GM18873 (cell line): ENCODE measurements around the gene GSPT1.
"Not testable (repeated sequence)": the region's sequence is repeated elsewhere in the genome, so short reads cannot be mapped to it uniquely, and the experiment has no call there.

Experiments used
- ATAC-seq: cut with Tn5 transposase; IDR thresholded peaks from one replicate; pipeline ENCODE4 v1.9.1; 2021; ENCODE audit warnings: mild to moderate bottlenecking, moderate library complexity, moderate number of reproducible peaks; ENCODE audit not compliant: unreplicated experiment, low FRiP score

Gene GSPT1

GRCh38 chr16:11823645-11824044 is 92.1 kb downstream of the GSPT1 start:
- ATAC-seq: not testable (repeated sequence)

DNA sequence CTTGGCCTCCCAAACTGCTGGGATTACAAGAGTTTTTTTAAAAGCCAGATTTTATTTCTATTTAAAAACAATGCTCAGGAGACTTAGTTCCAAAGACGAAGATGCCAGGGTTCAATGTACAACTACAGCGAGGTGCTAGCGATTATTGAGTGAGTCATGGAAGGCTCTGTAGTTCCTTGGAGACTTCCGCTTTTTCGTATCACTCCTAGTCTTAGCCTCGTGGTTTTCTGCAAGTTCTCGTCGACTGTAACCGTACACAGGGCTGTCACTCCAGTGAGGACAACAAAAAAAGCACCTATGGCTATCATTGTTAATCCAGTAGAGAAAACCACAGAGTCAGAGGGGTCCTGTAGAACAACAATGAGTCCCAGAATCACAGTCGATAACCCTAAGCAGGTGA is 96.0 kb downstream of the GSPT1 start:
- ATAC-seq: no peak

DNA sequence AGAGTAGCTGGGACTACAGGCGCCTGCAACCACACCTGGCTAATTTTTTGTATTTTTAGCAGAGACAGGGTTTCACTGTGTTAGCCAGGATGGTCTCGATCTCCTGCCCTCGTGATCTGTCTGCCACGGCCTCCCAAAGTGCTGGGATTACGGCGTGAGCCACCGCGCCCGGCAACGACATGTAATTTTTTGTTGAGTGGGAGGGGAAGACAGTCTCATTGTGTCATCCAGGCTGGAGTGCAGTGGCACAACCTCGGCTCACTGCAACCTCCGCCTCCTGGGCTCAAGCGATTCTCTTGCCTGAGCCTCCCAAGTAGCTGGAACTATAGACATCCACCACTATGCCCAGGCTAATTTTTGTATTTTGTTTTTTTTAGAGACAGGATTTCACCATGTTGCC is 96.8 kb downstream of the GSPT1 start:
- not testable (repeated sequence) for ATAC-seq
